ENCODE results near the gene B3GALT6. TPM values are rescaled to one million over a fixed set of nuclear protein-coding genes. Genes with fewer than 3 reads are reported as not detected.

B3GALT6 gene
- total RNA-seq, 1 experiment from 2014 or later = 27.1 TPM

DNA sequence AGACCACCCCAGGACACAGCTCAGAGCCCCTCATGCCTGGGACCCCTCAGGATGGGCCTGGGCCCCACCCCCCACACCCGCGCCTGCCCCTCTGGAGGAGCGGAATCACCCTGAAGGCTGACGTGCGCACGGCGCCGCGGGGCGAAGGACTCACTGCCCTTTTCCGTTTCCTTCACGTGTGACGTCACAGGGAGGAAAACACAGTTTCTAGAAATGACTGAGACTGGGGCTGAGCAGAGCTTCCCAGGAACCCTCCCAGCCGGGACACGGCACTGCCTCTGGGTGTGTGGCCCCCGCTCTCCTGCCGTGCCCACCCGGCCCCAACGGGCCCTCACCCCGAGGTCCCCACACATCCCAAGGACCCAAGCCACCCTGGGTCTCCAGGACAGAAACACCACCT lies 12.7 kb upstream of the B3GALT6 start:
- Histone ChIP-seq H3K23ac (ENCODE audit: insufficient read length, low read depth, low read length) (no peak overlapping the region), H3K27ac (ENCODE audit: insufficient read length, low read depth, low read length) (no peak overlapping the region), H4K5ac (ENCODE audit: insufficient read length, low read depth, low read length) (no peak overlapping the region), H4K8ac (replicated peaks; ENCODE audit: insufficient read length, low read depth, low read length) (no peak overlapping the region), H2AFZ (ENCODE audit: low read length) (no peak overlapping the region), H2BK15ac (ENCODE audit: low read depth, low read length) (no peak overlapping the region), H4K20me1 (ENCODE audit: control insufficient read depth, insufficient read depth, insufficient read length) (no peaks in the 10 kb centered on the region), H3K56ac (ENCODE audit: insufficient read length, low read depth, low read length) (no peak overlapping the region), H3K9me3 (ENCODE audit: control insufficient read depth, low read depth, low read length) (no peaks in the 10 kb centered on the region), H2BK20ac (ENCODE audit: low read depth, low read length, poor library complexity, severe bottlenecking) (no peak overlapping the region), H2BK5ac (ENCODE audit: insufficient read length, low read length) (no peak overlapping the region), H3T11ph (ENCODE audit: low read length) (no peak overlapping the region), H2BK12ac (ENCODE audit: insufficient read length, low read depth, low read length) (no peak overlapping the region), H3K4me2 (ENCODE audit: insufficient read depth, insufficient read length, low read length) (no peak overlapping the region), H3K27me3 (ENCODE audit: insufficient read depth, low read length) (no peaks in the 10 kb centered on the region), H3K18ac (ENCODE audit: insufficient read length, low read depth, low read length) (no peak overlapping the region), H3K79me2 (ENCODE audit: insufficient read depth, low read length) (no peaks in the 10 kb centered on the region), H2BK120ac (ENCODE audit: low read depth, low read length, poor library complexity, severe bottlenecking) (no peak overlapping the region), H3K79me1 (ENCODE audit: insufficient read depth, low read depth, low read length, poor library complexity, severe bottlenecking) (no peaks in the 10 kb centered on the region), H3K23me2 (ENCODE audit: insufficient read length, low read depth, low read length, poor library complexity, severe bottlenecking) (no peaks in the 10 kb centered on the region), H2AK5ac (ENCODE audit: insufficient read length, low read length) (no peak overlapping the region), H4K91ac (ENCODE audit: insufficient read length, low read depth, low read length) (no peak overlapping the region), H3K4ac (ENCODE audit: low read depth, low read length) (no peak overlapping the region), H3K14ac (ENCODE audit: insufficient read depth, low read length) (no peak overlapping the region), H3K4me1 (ENCODE audit: insufficient read depth, low read length) (no peaks in the 10 kb centered on the region), H3K9ac (ENCODE audit: extremely low read depth, insufficient read length, low read length) (no peak overlapping the region)
- no CpG with 5 or more reads among the region's 20 CpGs for WGBS (ENCODE audit: extremely low coverage, insufficient read length, low lambda C conversion rate)
- peaks cover 0 to 4% of the 10 kb centered on the region in 2 experiments; a peak in 1 of 4 replicates for H3K4me1 Mint-ChIP-seq
- TF ChIP-seq, protein P1, sequence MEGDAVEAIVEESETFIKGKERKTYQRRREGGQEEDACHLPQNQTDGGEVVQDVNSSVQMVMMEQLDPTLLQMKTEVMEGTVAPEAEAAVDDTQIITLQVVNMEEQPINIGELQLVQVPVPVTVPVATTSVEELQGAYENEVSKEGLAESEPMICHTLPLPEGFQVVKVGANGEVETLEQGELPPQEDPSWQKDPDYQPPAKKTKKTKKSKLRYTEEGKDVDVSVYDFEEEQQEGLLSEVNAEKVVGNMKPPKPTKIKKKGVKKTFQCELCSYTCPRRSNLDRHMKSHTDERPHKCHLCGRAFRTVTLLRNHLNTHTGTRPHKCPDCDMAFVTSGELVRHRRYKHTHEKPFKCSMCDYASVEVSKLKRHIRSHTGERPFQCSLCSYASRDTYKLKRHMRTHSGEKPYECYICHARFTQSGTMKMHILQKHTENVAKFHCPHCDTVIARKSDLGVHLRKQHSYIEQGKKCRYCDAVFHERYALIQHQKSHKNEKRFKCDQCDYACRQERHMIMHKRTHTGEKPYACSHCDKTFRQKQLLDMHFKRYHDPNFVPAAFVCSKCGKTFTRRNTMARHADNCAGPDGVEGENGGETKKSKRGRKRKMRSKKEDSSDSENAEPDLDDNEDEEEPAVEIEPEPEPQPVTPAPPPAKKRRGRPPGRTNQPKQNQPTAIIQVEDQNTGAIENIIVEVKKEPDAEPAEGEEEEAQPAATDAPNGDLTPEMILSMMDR (conservative IDR thresholded peaks at IDR 0.05) = no peak
- H3K27ac Mint-ChIP-seq = no peak overlapping the region
- H3K4me3 Mint-ChIP-seq = no peak overlapping the region
- peaks cover 23 to 52% (median 37%) of the 10 kb centered on the region in 3 experiments for H3K36me3 Mint-ChIP-seq (ENCODE audit: insufficient read depth in 1 of 3, low read depth in 3 of 3)
- DNase-seq = no peak
- H3K27me3 Mint-ChIP-seq (ENCODE audit: low read depth) = no peaks in the 10 kb centered on the region; the same call in 1 of the 2 replicates
- no peaks in the 10 kb centered on the region; a peak in 1 of 5 replicates for H3K9me3 Mint-ChIP-seq

All from H9 (cell line).